ENCODE measurements around the gene COL8A1.

COL8A1 gene

GRCh38 chr3:99641480-99641879 is 3.1 kb downstream of the COL8A1 start:
- Histone ChIP-seq H3K27ac (ENCODE audit: low read length) (no peak overlapping the region), H3F3A (ENCODE audit: insufficient read depth, low read length) (no peaks in the 10 kb centered on the region), H2AFZ (ENCODE audit: low read length) (no peak overlapping the region), H3K79me2 (ENCODE audit: low read length) (no peaks in the 10 kb centered on the region), H4K20me1 (ENCODE audit: insufficient read depth, low read length) (no peaks in the 10 kb centered on the region), H3K4me2 (ENCODE audit: low read depth, low read length) (no peak overlapping the region), H3K4me1 (ENCODE audit: low read length) (no peaks in the 10 kb centered on the region), H3K9ac (ENCODE audit: low read length) (no peak overlapping the region), H3K9me2 (replicated peaks; ENCODE audit: insufficient read depth, low read length) (no peaks in the 10 kb centered on the region), H3K9me3 (replicated peaks; ENCODE audit: insufficient read depth, low read length) (no peaks in the 10 kb centered on the region), H3K4me3 (ENCODE audit: low read length) (no peak overlapping the region), H3K36me3 (replicated peaks; ENCODE audit: insufficient read depth, low read length) (no peaks in the 10 kb centered on the region), H3K27me3 (replicated peaks; ENCODE audit: insufficient read depth, low read length) (no peaks in the 10 kb centered on the region)
- TF ChIP-seq EZH2phosphoT487 (IDR thresholded peaks at IDR 0.05; ENCODE audit: low read length) (no peak), CTCF (IDR thresholded peaks at IDR 0.05; ENCODE audit: low read length) (no peak), EZH2 (optimal IDR thresholded peaks at IDR 0.05; ENCODE audit: low read depth, low read length) (no peak)
- no peak for DNase-seq

- H3K4me3 ChIP-seq (ENCODE audit: low read length): no peak overlapping the region
- H2AFZ ChIP-seq (ENCODE audit: low read length): no peak overlapping the region
- no peaks in the 10 kb centered on the region for H3F3A ChIP-seq (ENCODE audit: insufficient read depth, low read length)
- no peaks in the 10 kb centered on the region for H3K27me3 ChIP-seq (replicated peaks; ENCODE audit: insufficient read depth, low read length)
- no peak overlapping the region for H3K9ac ChIP-seq (ENCODE audit: low read length)
- H3K4me1 ChIP-seq (ENCODE audit: low read length): no peaks in the 10 kb centered on the region
- no peaks in the 10 kb centered on the region for H3K36me3 ChIP-seq (replicated peaks; ENCODE audit: insufficient read depth, low read length)
- no peaks in the 10 kb centered on the region for H3K9me3 ChIP-seq (replicated peaks; ENCODE audit: insufficient read depth, low read length)
- H3K27ac ChIP-seq (ENCODE audit: low read length): no peak overlapping the region
- DNase-seq: no peak
- no peaks in the 10 kb centered on the region for H4K20me1 ChIP-seq (ENCODE audit: insufficient read depth, low read length)
- H3K9me2 ChIP-seq (replicated peaks; ENCODE audit: insufficient read depth, low read length): no peaks in the 10 kb centered on the region
- no peak overlapping the region for H3K4me2 ChIP-seq (ENCODE audit: low read depth, low read length)
- no peaks in the 10 kb centered on the region for H3K79me2 ChIP-seq (ENCODE audit: low read length)
- TF ChIP-seq EZH2phosphoT487 (IDR thresholded peaks at IDR 0.05; ENCODE audit: low read length): no peak
- TF ChIP-seq CTCF (IDR thresholded peaks at IDR 0.05; ENCODE audit: low read length): no peak
- TF ChIP-seq EZH2 (optimal IDR thresholded peaks at IDR 0.05; ENCODE audit: low read depth, low read length): no peak
Observed at GRCh38 chr3:99641982-99642381, 3.6 kb downstream of the COL8A1 start.

GRCh38 chr3:99644017-99644416 is 5.6 kb downstream of the COL8A1 start:
- Histone ChIP-seq H2AFZ (ENCODE audit: low read length) (no peak overlapping the region), H3F3A (ENCODE audit: insufficient read depth, low read length) (no peaks in the 10 kb centered on the region), H3K4me1 (ENCODE audit: low read length) (peaks cover 8% of the 10 kb centered on the region), H3K9me3 (replicated peaks; ENCODE audit: insufficient read depth, low read length) (no peaks in the 10 kb centered on the region), H3K4me3 (ENCODE audit: low read length) (no peak overlapping the region), H3K9ac (ENCODE audit: low read length) (no peak overlapping the region), H3K9me2 (replicated peaks; ENCODE audit: insufficient read depth, low read length) (no peaks in the 10 kb centered on the region), H3K79me2 (ENCODE audit: low read length) (no peaks in the 10 kb centered on the region), H3K36me3 (replicated peaks; ENCODE audit: insufficient read depth, low read length) (no peaks in the 10 kb centered on the region), H3K27ac (ENCODE audit: low read length) (no peak overlapping the region), H3K27me3 (replicated peaks; ENCODE audit: insufficient read depth, low read length) (no peaks in the 10 kb centered on the region), H3K4me2 (ENCODE audit: low read depth, low read length) (no peak overlapping the region), H4K20me1 (ENCODE audit: insufficient read depth, low read length) (no peaks in the 10 kb centered on the region)
- no peak for DNase-seq
- TF ChIP-seq EZH2phosphoT487 (IDR thresholded peaks at IDR 0.05; ENCODE audit: low read length) (no peak), EZH2 (optimal IDR thresholded peaks at IDR 0.05; ENCODE audit: low read depth, low read length) (no peak), CTCF (IDR thresholded peaks at IDR 0.05; ENCODE audit: low read length) (no peak)
